ENCODE data around the gene ARHGAP6. TPM values are rescaled to one million over a fixed set of nuclear protein-coding genes. Genes with fewer than 3 reads are reported as not detected.

ARHGAP6 gene
- total RNA-seq, 1 experiment from 2014 or later, result 0.07 TPM

GRCh38 chrX:11481035-11481434 lies 184.7 kb downstream of the ARHGAP6 start:
- no peaks in the 10 kb centered on the region for H3K27me3 ChIP-seq (ENCODE audit: insufficient read depth, low read length)
- no peak for TF ChIP-seq CTCF (conservative IDR thresholded peaks at IDR 0.05)
- no peak overlapping the region for H3K18ac ChIP-seq (ENCODE audit: insufficient read length, low read depth, low read length)
- no peak overlapping the region for H2BK20ac ChIP-seq (ENCODE audit: low read depth, low read length, poor library complexity, severe bottlenecking)
- H3K27ac Mint-ChIP-seq, result no peak overlapping the region
- H3K9ac ChIP-seq (ENCODE audit: extremely low read depth, insufficient read length, low read length), result no peak overlapping the region
- no peak overlapping the region for H2BK5ac ChIP-seq (ENCODE audit: insufficient read length, low read length)
- peaks cover 8% of the 10 kb centered on the region for H3K27me3 Mint-ChIP-seq (ENCODE audit: low read depth)
- no peaks in the 10 kb centered on the region for H4K20me1 ChIP-seq (ENCODE audit: control insufficient read depth, insufficient read depth, insufficient read length)
- no peak overlapping the region for H3K56ac ChIP-seq (ENCODE audit: insufficient read length, low read depth, low read length)
- no peak overlapping the region for H3T11ph ChIP-seq (ENCODE audit: low read length)
- H3K79me2 ChIP-seq (ENCODE audit: insufficient read depth, low read length), result no peaks in the 10 kb centered on the region
- no peak overlapping the region for H2BK12ac ChIP-seq (ENCODE audit: insufficient read length, low read depth, low read length)
- H3K27ac ChIP-seq (ENCODE audit: insufficient read length, low read depth, low read length), result no peak overlapping the region
- H3K23ac ChIP-seq (ENCODE audit: insufficient read length, low read depth, low read length), result no peak overlapping the region
- no peak overlapping the region for H3K4me2 ChIP-seq (ENCODE audit: insufficient read depth, insufficient read length, low read length)
- no peak for DNase-seq
- no peak overlapping the region for H2BK15ac ChIP-seq (ENCODE audit: low read depth, low read length)
- H3K4me1 Mint-ChIP-seq, result peaks cover 12 to 21% of the 10 kb centered on the region in 2 experiments; a peak in 3 of 4 replicates
- H4K91ac ChIP-seq (ENCODE audit: insufficient read length, low read depth, low read length), result no peak overlapping the region
- no peak overlapping the region for H2BK120ac ChIP-seq (ENCODE audit: low read depth, low read length, poor library complexity, severe bottlenecking)
- H3K4ac ChIP-seq (ENCODE audit: low read depth, low read length), result no peak overlapping the region
- H3K9me3 ChIP-seq (ENCODE audit: control insufficient read depth, low read depth, low read length), result no peaks in the 10 kb centered on the region
- no peak overlapping the region for H2AK5ac ChIP-seq (ENCODE audit: insufficient read length, low read length)
- H3K4me1 ChIP-seq (ENCODE audit: insufficient read depth, low read length), result peaks cover 7% of the 10 kb centered on the region; the same call in 1 of the 2 replicates
- no peak overlapping the region for H3K14ac ChIP-seq (ENCODE audit: insufficient read depth, low read length)
- H2AFZ ChIP-seq (ENCODE audit: low read length), result no peak overlapping the region
- H4K5ac ChIP-seq (ENCODE audit: insufficient read length, low read depth, low read length), result no peak overlapping the region
- peaks cover 62 to 65% of the 10 kb centered on the region in 2 experiments for H3K9me3 Mint-ChIP-seq
- no peaks in the 10 kb centered on the region for H3K79me1 ChIP-seq (ENCODE audit: insufficient read depth, low read depth, low read length, poor library complexity, severe bottlenecking)
- H3K23me2 ChIP-seq (ENCODE audit: insufficient read length, low read depth, low read length, poor library complexity, severe bottlenecking), result no peaks in the 10 kb centered on the region
- no peak overlapping the region for H3K4me3 Mint-ChIP-seq
- no CpG with 5 or more reads among the region's 3 CpGs for WGBS (ENCODE audit: extremely low coverage, insufficient read length, low lambda C conversion rate)
- no peak overlapping the region for H4K8ac ChIP-seq (replicated peaks; ENCODE audit: insufficient read length, low read depth, low read length)
- peaks cover 0 to 4% (median 0%) of the 10 kb centered on the region in 3 experiments; a peak in 2 of 7 replicates for H3K36me3 Mint-ChIP-seq (ENCODE audit: insufficient read depth in 1 of 3, low read depth in 3 of 3)

Data from H9 (cell line).